ENCODE results near the gene HBG1. TPM values are rescaled to one million over a fixed set of nuclear protein-coding genes. Genes with fewer than 3 reads are reported as not detected.

HBG1 gene
- total RNA-seq, 2 experiments from 2014 or later = not detected

- POLR2A ChIA-PET = no interaction called here
- Mint-ChIP-seq H3K4me3 (no peak overlapping the region), H3K4me1 (peaks cover under 1% of the 10 kb centered on the region), H3K27me3 (no peaks in the 10 kb centered on the region), H3K27ac (no peak overlapping the region), H3K36me3 (ENCODE audit: low read depth) (no peaks in the 10 kb centered on the region), H3K9me3 (no peaks in the 10 kb centered on the region)
- DNase-seq = no peak
- CTCF ChIA-PET = no interaction called here
Observed at GRCh38 chr11:5285703-5286340, 36.2 kb upstream of the HBG1 start.

DNA sequence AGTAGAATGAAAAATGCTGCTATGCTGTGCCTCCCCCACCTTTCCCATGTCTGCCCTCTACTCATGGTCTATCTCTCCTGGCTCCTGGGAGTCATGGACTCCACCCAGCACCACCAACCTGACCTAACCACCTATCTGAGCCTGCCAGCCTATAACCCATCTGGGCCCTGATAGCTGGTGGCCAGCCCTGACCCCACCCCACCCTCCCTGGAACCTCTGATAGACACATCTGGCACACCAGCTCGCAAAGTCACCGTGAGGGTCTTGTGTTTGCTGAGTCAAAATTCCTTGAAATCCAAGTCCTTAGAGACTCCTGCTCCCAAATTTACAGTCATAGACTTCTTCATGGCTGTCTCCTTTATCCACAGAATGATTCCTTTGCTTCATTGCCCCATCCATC, 35.0 kb upstream of the HBG1 start:
- H3K4me3 Mint-ChIP-seq = no peak overlapping the region
- no peaks in the 10 kb centered on the region for H3K27me3 Mint-ChIP-seq
- CTCF ChIA-PET = interaction anchor here (1.0 kb wide), 1 partner anchor 10 kb away, joined by 3 read pairs; no protein-coding TSS in a partner anchor
- peaks cover 8% of the 10 kb centered on the region for H3K4me1 Mint-ChIP-seq
- no peaks in the 10 kb centered on the region for H3K36me3 Mint-ChIP-seq (ENCODE audit: low read depth)
- no peak for DNase-seq
- no peaks in the 10 kb centered on the region for H3K9me3 Mint-ChIP-seq
- no peak overlapping the region for H3K27ac Mint-ChIP-seq
- POLR2A ChIA-PET = no interaction called here

DNA sequence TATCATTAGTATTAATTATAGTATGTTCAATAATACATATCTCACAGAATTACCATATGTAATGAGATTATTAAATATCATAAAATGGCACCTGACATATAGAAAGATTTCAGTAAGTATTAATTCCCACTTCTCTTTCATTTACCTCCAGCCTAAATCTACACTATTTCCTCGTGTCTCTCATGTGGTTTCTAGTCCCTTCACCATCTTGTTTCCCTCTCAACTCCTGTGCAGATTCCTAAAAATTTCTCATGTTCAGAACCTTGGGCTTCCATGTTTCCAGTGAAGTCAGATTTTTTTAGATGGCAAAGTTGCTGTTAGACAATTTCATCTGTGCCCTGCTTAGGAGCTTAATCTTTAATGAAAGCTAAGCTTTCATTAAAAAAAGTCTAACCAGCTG, 34.2 kb upstream of the HBG1 start:
- no peak overlapping the region for H3K27ac Mint-ChIP-seq
- CTCF ChIA-PET = interaction anchor here (1.0 kb wide), 1 partner anchor 9 kb away, joined by 3 read pairs; no protein-coding TSS in a partner anchor

GRCh38 chr11:5283086-5283485, 33.4 kb upstream of the HBG1 start:
- Mint-ChIP-seq H3K27me3 (no peaks in the 10 kb centered on the region), H3K27ac (no peak overlapping the region)

More for the DNA sequence above, 34.2 kb upstream of the HBG1 start:
- Mint-ChIP-seq H3K9me3 (no peaks in the 10 kb centered on the region), H3K4me3 (no peak overlapping the region), H3K4me1 (peaks cover 8% of the 10 kb centered on the region), H3K36me3 (ENCODE audit: low read depth) (no peaks in the 10 kb centered on the region), H3K27me3 (no peaks in the 10 kb centered on the region)
- POLR2A ChIA-PET = no interaction called here
- DNase-seq = no peak

GRCh38 chr11:5282628-5283027, 33.0 kb upstream of the HBG1 start:
- Mint-ChIP-seq H3K4me1 (peaks cover 8% of the 10 kb centered on the region), H3K36me3 (ENCODE audit: low read depth) (no peaks in the 10 kb centered on the region), H3K27me3 (no peaks in the 10 kb centered on the region), H3K4me3 (no peak overlapping the region), H3K9me3 (no peaks in the 10 kb centered on the region), H3K27ac (no peak overlapping the region)
- ChIA-PET CTCF (interaction anchor here (0.7 kb wide), 1 partner anchor 20 kb away, joined by 3 read pairs; no protein-coding TSS in a partner anchor), POLR2A (no interaction called here)
- DNase-seq = no peak

More at GRCh38 chr11:5283086-5283485, 33.4 kb upstream of the HBG1 start:
- CTCF ChIA-PET = interaction anchor here (0.7 kb wide), 1 partner anchor 19 kb away, joined by 3 read pairs; no protein-coding TSS in a partner anchor
- POLR2A ChIA-PET = no interaction called here
- Mint-ChIP-seq H3K4me1 (peaks cover 8% of the 10 kb centered on the region), H3K9me3 (no peaks in the 10 kb centered on the region), H3K36me3 (ENCODE audit: low read depth) (no peaks in the 10 kb centered on the region), H3K4me3 (no peak overlapping the region)
- no peak for DNase-seq

- H3K4me1 Mint-ChIP-seq = peaks cover 8% of the 10 kb centered on the region
- POLR2A ChIA-PET = no interaction called here
- H3K27ac Mint-ChIP-seq = no peak overlapping the region
- H3K27me3 Mint-ChIP-seq = no peaks in the 10 kb centered on the region
- no peak overlapping the region for H3K4me3 Mint-ChIP-seq
- H3K9me3 Mint-ChIP-seq = no peaks in the 10 kb centered on the region
- CTCF ChIA-PET = interaction anchor here (0.9 to 1.9 kb wide), 2 partner anchors 9 to 17 kb away, joined by 3 to 8 read pairs; no protein-coding TSS in a partner anchor
- no peak for DNase-seq
- no peaks in the 10 kb centered on the region for H3K36me3 Mint-ChIP-seq (ENCODE audit: low read depth)
Observed at GRCh38 chr11:5281596-5281995, 31.9 kb upstream of the HBG1 start.

DNA sequence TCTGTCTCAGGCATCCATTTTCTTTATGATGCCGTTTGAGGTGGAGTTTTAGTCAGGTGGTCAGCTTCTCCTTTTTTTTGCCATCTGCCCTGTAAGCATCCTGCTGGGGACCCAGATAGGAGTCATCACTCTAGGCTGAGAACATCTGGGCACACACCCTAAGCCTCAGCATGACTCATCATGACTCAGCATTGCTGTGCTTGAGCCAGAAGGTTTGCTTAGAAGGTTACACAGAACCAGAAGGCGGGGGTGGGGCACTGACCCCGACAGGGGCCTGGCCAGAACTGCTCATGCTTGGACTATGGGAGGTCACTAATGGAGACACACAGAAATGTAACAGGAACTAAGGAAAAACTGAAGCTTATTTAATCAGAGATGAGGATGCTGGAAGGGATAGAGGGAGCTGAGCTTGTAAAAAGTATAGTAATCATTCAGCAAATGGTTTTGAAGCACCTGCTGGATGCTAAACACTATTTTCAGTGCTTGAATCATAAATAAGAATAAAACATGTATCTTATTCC, 31.0 kb upstream of the HBG1 start:
- Mint-ChIP-seq H3K27ac (no peak overlapping the region), H3K36me3 (ENCODE audit: low read depth) (no peaks in the 10 kb centered on the region), H3K4me3 (no peak overlapping the region), H3K27me3 (no peaks in the 10 kb centered on the region), H3K4me1 (peaks cover 8% of the 10 kb centered on the region), H3K9me3 (no peaks in the 10 kb centered on the region)
- ChIA-PET POLR2A (no interaction called here), CTCF (interaction anchor here (1.9 kb wide), 1 partner anchor 10 kb away, joined by 8 read pairs; no protein-coding TSS in a partner anchor)
- DNase-seq = peak; percentile 42

DNA sequence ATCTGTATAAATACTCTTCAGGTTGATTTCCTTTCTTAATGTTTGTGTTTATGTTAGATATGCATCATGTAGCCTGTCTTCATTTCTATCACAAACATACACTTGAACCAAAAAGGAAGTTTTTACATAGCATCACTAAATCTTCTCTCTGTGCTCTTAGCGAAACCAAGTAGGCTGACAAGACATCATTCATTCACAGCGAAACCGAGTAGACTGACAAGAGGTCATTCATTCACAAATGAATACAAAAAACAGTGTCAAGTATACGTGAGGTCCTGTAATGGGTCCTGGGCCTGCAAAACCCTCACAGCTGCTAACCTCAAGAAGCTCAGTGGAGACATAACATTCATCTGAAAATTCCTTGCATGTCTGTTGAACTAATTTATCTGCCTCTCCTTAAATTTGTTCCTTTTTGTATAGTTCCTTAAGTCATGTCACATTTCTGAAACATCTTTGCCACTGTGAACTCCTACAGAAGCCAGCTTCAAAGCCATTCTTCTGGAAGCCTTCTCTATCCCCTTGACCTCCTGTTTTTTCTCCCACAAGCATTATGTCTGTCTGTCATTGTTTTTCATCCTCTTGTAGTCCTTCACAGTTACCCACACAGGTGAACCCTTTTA, 29.9 kb upstream of the HBG1 start:
- Mint-ChIP-seq H3K27ac (no peak overlapping the region), H3K27me3 (peaks cover under 1% of the 10 kb centered on the region), H3K4me3 (no peak overlapping the region), H3K36me3 (ENCODE audit: low read depth) (no peaks in the 10 kb centered on the region), H3K4me1 (peaks cover 8% of the 10 kb centered on the region), H3K9me3 (no peaks in the 10 kb centered on the region)
- ChIA-PET POLR2A (no interaction called here), CTCF (no interaction called here)
- DNase-seq = no peak

- no peaks in the 10 kb centered on the region for H3K36me3 Mint-ChIP-seq (ENCODE audit: low read depth)
- H3K4me1 Mint-ChIP-seq = peaks cover 8% of the 10 kb centered on the region
- ChIA-PET POLR2A (no interaction called here), CTCF (no interaction called here)
- H3K9me3 Mint-ChIP-seq = no peaks in the 10 kb centered on the region
- no peak overlapping the region for H3K27ac Mint-ChIP-seq
- no peak for DNase-seq
- no peak overlapping the region for H3K4me3 Mint-ChIP-seq
- H3K27me3 Mint-ChIP-seq = peaks cover 3% of the 10 kb centered on the region
Observed at GRCh38 chr11:5277807-5278382, 28.2 kb upstream of the HBG1 start.

- Mint-ChIP-seq H3K9me3 (no peaks in the 10 kb centered on the region), H3K4me1 (peaks cover 8% of the 10 kb centered on the region), H3K27ac (no peak overlapping the region), H3K36me3 (ENCODE audit: low read depth) (no peaks in the 10 kb centered on the region), H3K27me3 (peaks cover 3% of the 10 kb centered on the region), H3K4me3 (no peak overlapping the region)
- no peak for DNase-seq
- POLR2A ChIA-PET = no interaction called here
- CTCF ChIA-PET = interaction anchor here (0.7 kb wide), 1 partner anchor 134 kb away, joined by 3 read pairs; no protein-coding TSS in a partner anchor
Observed at GRCh38 chr11:5276697-5277096, 27.0 kb upstream of the HBG1 start.

- H3K4me3 Mint-ChIP-seq = no peak overlapping the region
Observed at GRCh38 chr11:5275369-5276110, 25.9 kb upstream of the HBG1 start.

DNA sequence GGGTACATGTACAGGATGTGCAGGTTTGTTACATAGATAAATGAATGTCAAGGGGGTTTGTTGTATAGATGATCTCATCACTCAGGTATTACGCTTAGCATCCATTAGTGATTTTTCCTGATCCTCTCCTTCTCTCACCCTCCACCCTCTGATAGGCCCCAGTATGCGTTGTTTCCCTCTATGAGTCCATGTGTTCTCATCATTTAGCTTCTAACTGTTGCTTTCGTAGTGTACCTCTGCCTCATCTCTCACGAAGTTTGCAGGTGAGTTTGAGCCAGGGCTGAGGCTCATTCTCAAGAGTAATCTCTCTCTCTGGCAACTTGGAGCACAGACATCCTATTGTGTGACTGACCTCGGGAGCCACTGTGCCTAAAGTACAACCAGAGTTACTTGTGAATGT, 24.7 kb upstream of the HBG1 start:
- H3K9me3 Mint-ChIP-seq = no peaks in the 10 kb centered on the region
- POLR2A ChIA-PET = no interaction called here
- peaks cover 3% of the 10 kb centered on the region for H3K27me3 Mint-ChIP-seq
- H3K4me1 Mint-ChIP-seq = no peaks in the 10 kb centered on the region
- no peaks in the 10 kb centered on the region for H3K36me3 Mint-ChIP-seq (ENCODE audit: low read depth)
- H3K27ac Mint-ChIP-seq = no peak overlapping the region
- H3K4me3 Mint-ChIP-seq = no peak overlapping the region
- CTCF ChIA-PET = interaction anchor here (1.4 kb wide), 1 partner anchor 10 kb away, joined by 3 read pairs; no protein-coding TSS in a partner anchor
- no peak for DNase-seq

More at GRCh38 chr11:5275369-5276110, 25.9 kb upstream of the HBG1 start:
- DNase-seq = no peak
- CTCF ChIA-PET = interaction anchor here (1.4 kb wide), 1 partner anchor 8 kb away, joined by 3 read pairs; no protein-coding TSS in a partner anchor
- peaks cover 3% of the 10 kb centered on the region for H3K27me3 Mint-ChIP-seq
- no peak overlapping the region for H3K27ac Mint-ChIP-seq
- H3K36me3 Mint-ChIP-seq (ENCODE audit: low read depth) = no peaks in the 10 kb centered on the region
- peaks cover 4% of the 10 kb centered on the region for H3K4me1 Mint-ChIP-seq
- POLR2A ChIA-PET = no interaction called here
- H3K9me3 Mint-ChIP-seq = no peaks in the 10 kb centered on the region

All from activated CD4-positive, alpha-beta memory T cell treated with anti-CD3 and anti-CD28 coated beads, Interleukin-2, amount 10 ng/mL, durations not matched to agents 7 days and 5 days (primary cell).